GM12878 (cell line): ENCODE measurements around the gene GNG13. TPM values are rescaled to one million over a fixed set of nuclear protein-coding genes. Genes with fewer than 3 reads are reported as not detected.

Source experiments
- ATAC-seq: fragments of 200-7000 bp; cut with Tn5 transposase; 3 replicates; pipeline ENCODE4 v1.9.1; 2020; ENCODE audit warnings: mild to moderate bottlenecking, moderate library complexity
- BruUV-seq: library from RNA; stranded (reverse); fragments of 400-500 nt; replicated peaks from 2 replicates; lab custom pipeline; 2021; lab: Mats Ljungman, UMichigan
- CTCF ChIA-PET: fragments of 300-600 bp; sonication (Branson Sonifier 250); formaldehyde crosslinking; extraction: SDS; loops from one replicate; lab custom pipeline; 2021; ENCODE audit warnings: inconsistent platforms; lab: Yijun Ruan, JAX
- POLR2A ChIA-PET: fragments of 350-600 bp; formaldehyde crosslinking; extraction: SDS; loops from one replicate; lab custom pipeline; 2021; ENCODE audit warnings: inconsistent platforms; lab: Charles Lee
- RAD21 ChIA-PET: fragments of 300-600 bp; sonication (Branson Sonifier 250); formaldehyde crosslinking; loops from one replicate; lab custom pipeline; 2023; ENCODE audit warnings: antibody characterized with exemption; ENCODE audit not compliant: unreplicated experiment; lab: Charles Lee
- SMC1A ChIA-PET: fragments of 300-600 bp; sonication (Branson Sonifier 250); formaldehyde crosslinking; loops from one replicate; lab custom pipeline; 2023; ENCODE audit not compliant: unreplicated experiment, uncharacterized antibody; lab: Charles Lee
- DNase-seq: peaks from one replicate; pipeline ENCODE4 v3.0.0-alpha.2; 2011; ENCODE audit warnings: low read depth, low spot score
- FAIRE-seq: peaks from 3 replicates; lab custom pipeline; 2011; peaks lifted over from hg19 to GRCh38; lab: Jason Lieb, UNC
- H2AFZ ChIP-seq: 2 replicates; pipeline ENCODE4 v1.6.0; 2011; ENCODE audit warnings: low read depth, low read length, control low read depth; ENCODE audit not compliant: control insufficient read depth
- H3K27ac ChIP-seq: 2 replicates; pipeline ENCODE4 v1.5.1; 2011; ENCODE audit warnings: control low read depth; ENCODE audit not compliant: control insufficient read depth, insufficient read depth
- H3K27me3 ChIP-seq, 2 experiments: replicated peaks in 1 of 2; 2 replicates each; pipeline versions ENCODE4 v1.6.0 to v1.6.1; 2011; ENCODE audit warnings: low read length in 1 of 2; ENCODE audit not compliant: control insufficient read depth in 2 of 2, insufficient read depth in 2 of 2
- H3K36me3 ChIP-seq, 2 experiments: 2 replicates each; pipeline ENCODE4 v1.5.1; 2011; ENCODE audit warnings: low read length in 1 of 2; ENCODE audit not compliant: control insufficient read depth in 2 of 2, insufficient read depth in 2 of 2
- H3K4me1 ChIP-seq: 2 replicates; pipeline ENCODE4 v1.6.1; 2011; ENCODE audit warnings: mild to moderate bottlenecking, low read length, moderate library complexity, mixed read lengths; ENCODE audit not compliant: control insufficient read depth, insufficient read depth
- H3K4me2 ChIP-seq: 2 replicates; pipeline ENCODE4 v1.6.0; 2011; ENCODE audit warnings: control low read depth; ENCODE audit not compliant: control insufficient read depth, insufficient read depth
- H3K4me3 ChIP-seq: fragments of 200-600 bp; sonication (generic); 2 replicates; pipeline ENCODE4 v1.5.1; 2016
- H3K79me2 ChIP-seq: 2 replicates; pipeline ENCODE4 v1.6.0; 2011; ENCODE audit warnings: low read length; ENCODE audit not compliant: control insufficient read depth, insufficient read depth
- H3K9ac ChIP-seq: 2 replicates; pipeline ENCODE4 v1.8.0; 2011; ENCODE audit warnings: low read length, control low read depth, mixed read lengths; ENCODE audit not compliant: control insufficient read depth, insufficient read depth
- H3K9me3 ChIP-seq: replicated peaks from 3 replicates; pipeline ENCODE4 v1.5.1; 2011; ENCODE audit warnings: mild to moderate bottlenecking, low read length; ENCODE audit not compliant: control insufficient read depth, insufficient read depth
- H4K20me1 ChIP-seq: 2 replicates; pipeline ENCODE4 v1.6.0; 2011; ENCODE audit not compliant: control insufficient read depth, insufficient read depth
- BMI1 ChIP-seq: fragments of 450-650 bp; IDR thresholded peaks from 2 replicates; pipeline ENCODE4 v1.6.1; 2016; ENCODE audit warnings: mild to moderate bottlenecking, moderate library complexity, borderline replicate concordance
- BRCA1 ChIP-seq: IDR thresholded peaks from 2 replicates; pipeline ENCODE4 v1.6.1; 2011; ENCODE audit warnings: low read depth, low read length, improper control_type of control experiment
- CREB1 ChIP-seq: IDR thresholded peaks from 2 replicates; pipeline ENCODE4 v1.6.1; 2012; ENCODE audit warnings: low read depth, mild to moderate bottlenecking, inconsistent platforms
- EP300 ChIP-seq, 2 experiments: fragments of 150-350 bp in 1 of 2; IDR thresholded peaks; 2 replicates each; pipeline ENCODE4 v1.6.1; 2011 to 2012; ENCODE audit warnings: low read depth in 2 of 2, low read length in 2 of 2, borderline replicate concordance in 1 of 2, improper control_type of control experiment in 1 of 2, inconsistent platforms in 1 of 2; ENCODE audit not compliant: control insufficient read depth in 1 of 2
- GATAD2B ChIP-seq: fragments of 450-650 bp; conservative IDR thresholded peaks from 2 replicates; pipeline ENCODE4 v1.6.1; 2017; ENCODE audit warnings: low read depth, mild to moderate bottlenecking, moderate library complexity
- JUNB ChIP-seq: IDR thresholded peaks from 2 replicates; pipeline ENCODE4 v1.6.1; 2016; ENCODE audit warnings: antibody characterized with exemption, mild to moderate bottlenecking
- KLF5 ChIP-seq: fragments of 450-650 bp; IDR thresholded peaks from 2 replicates; pipeline ENCODE4 v1.6.1; 2014; ENCODE audit warnings: mild to moderate bottlenecking; ENCODE audit not compliant: partially characterized antibody
- NR2F1 ChIP-seq: fragments of 450-650 bp; conservative IDR thresholded peaks from 2 replicates; pipeline ENCODE4 v1.6.1; 2017; ENCODE audit warnings: mild to moderate bottlenecking
- RAD21 ChIP-seq: IDR thresholded peaks from 2 replicates; pipeline ENCODE4 v1.6.1; 2011; ENCODE audit warnings: mild to moderate bottlenecking, low read depth, low read length, moderate library complexity; ENCODE audit not compliant: insufficient read depth
- WRNIP1 ChIP-seq: IDR thresholded peaks from 2 replicates; pipeline ENCODE4 v1.6.1; 2011; ENCODE audit warnings: low read depth, low read length, improper control_type of control experiment, borderline replicate concordance
- YY1 ChIP-seq: IDR thresholded peaks from 2 replicates; pipeline ENCODE4 v1.6.1; 2011; ENCODE audit warnings: low read depth, mild to moderate bottlenecking, low read length
- ZNF384 ChIP-seq: IDR thresholded peaks from 2 replicates; pipeline ENCODE4 v1.6.1; 2012; ENCODE audit warnings: low read depth, mild to moderate bottlenecking, low read length, improper control_type of control experiment, borderline replicate concordance
- WGBS: methylation state at CpG from one replicate; pipeline ENCODE4 v1.1.6; 2016; ENCODE audit warnings: low lambda C conversion rate; ENCODE audit not compliant: insufficient replicate concordance, insufficient coverage; ENCODE audit errors: missing lambda C conversion rate; 5-methylcytosine and 5-hydroxymethylcytosine counted together
- in situ Hi-C: fragments of 300-500 bp; cut with MboI; formaldehyde crosslinking; loops from 9 replicates; pipeline ENCODE4 v1.14.3; 2018; ENCODE audit warnings: mixed read lengths
- intact Hi-C: fragments of 100-400 bp; cut with micrococcal nuclease; formaldehyde crosslinking; loops from one replicate; pipeline ENCODE4 v1.14.2; 2022; ENCODE audit not compliant: unreplicated experiment
- polyA plus RNA-seq, 11 experiments: library from polyadenylated mRNA; depleted of rRNA in 4 of 11; unstranded in 6 of 11; stranded (reverse) in 5 of 11; fragments of >200 nt; fragmentation: Nextera tagmentation in 4 of 11; fragmentation: Illumina TruSeq in 1 of 11; extraction: Ambion mirVana in 4 of 11; extraction: Trizol in 1 of 11; gene quantifications; 1 replicate in 1 of 11; 2 replicates in 10 of 11; pipeline versions ENCODE4 v1.2.1 to v1.2.3, GENCODE V29; 2011 to 2016; ENCODE audit warnings: inconsistent platforms in 2 of 11, missing spikeins in 2 of 11, low read depth in 1 of 11
- total RNA-seq, 4 experiments: library from RNA; depleted of rRNA in 3 of 4; stranded (reverse); fragments of >200 nt in 3 of 4; fragmentation: Illumina TruSeq in 1 of 4; extraction: Trizol in 1 of 4; gene quantifications; 2 replicates each; pipeline versions ENCODE4 v1.2.1 to v1.2.3, GENCODE V29; 2013 to 2021

GNG13 gene
- total and polyA plus RNA-seq, 10 of the 15 experiments (the other 5 are each of a cell fraction or from before 2014, with no cell fraction given), result not detected

DNA sequence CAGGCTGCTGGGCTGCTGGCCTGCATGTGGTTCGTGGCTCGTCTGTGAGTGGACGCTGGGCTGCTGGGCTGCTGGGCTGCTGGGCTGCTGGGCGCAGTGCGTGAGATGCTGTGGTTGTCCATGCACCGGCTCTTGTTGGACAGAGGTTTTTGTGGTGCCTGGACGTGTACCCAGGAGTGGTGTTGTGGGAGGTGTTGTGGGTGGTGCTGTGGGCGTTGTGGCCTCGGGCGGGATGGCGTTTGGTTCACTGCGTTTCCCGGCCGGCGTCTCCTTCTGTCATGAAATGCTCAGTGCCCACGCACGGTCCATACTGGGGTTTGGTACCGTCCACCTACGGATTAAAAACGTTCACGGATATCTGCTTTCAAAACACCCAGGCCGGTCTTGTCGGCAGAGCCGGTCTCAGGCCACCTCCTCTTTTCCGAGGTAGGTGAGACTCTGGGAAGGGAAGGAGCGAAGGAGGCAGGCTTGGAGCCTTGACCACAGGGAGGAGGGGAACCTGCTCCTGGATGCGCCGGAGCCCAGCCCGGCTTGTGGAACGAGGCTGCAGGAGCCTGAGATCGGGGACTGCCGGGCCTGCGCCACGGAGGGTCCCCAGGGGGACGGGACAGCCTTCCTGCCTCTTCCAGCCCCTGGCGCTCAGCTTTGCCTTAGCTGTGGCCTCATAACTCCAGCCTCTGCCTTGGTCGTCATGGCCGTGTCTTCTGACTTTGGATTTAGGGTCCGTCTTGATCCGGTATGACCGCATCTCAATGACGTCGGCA is 29.8 kb upstream of the GNG13 start:
- Histone ChIP-seq H4K20me1 (no peaks in the 10 kb centered on the region), H2AFZ (no peak overlapping the region), H3K4me3 (no peak overlapping the region), H3K4me2 (no peak overlapping the region), H3K79me2 (no peaks in the 10 kb centered on the region), H3K4me1 (no peaks in the 10 kb centered on the region), H3K27ac (no peak overlapping the region), H3K27me3 (no peaks in the 10 kb centered on the region), H3K9ac (no peak overlapping the region), H3K36me3 (no peaks in the 10 kb centered on the region), H3K9me3 (no peaks in the 10 kb centered on the region; the same call in 2 of the 3 replicates)
- 71% methylated on average over 43 of the region's 43 CpGs for WGBS
- ChIA-PET CTCF (no interaction called here), POLR2A (no interaction called here), RAD21 (no interaction called here), SMC1A (no interaction called here)
- FAIRE-seq (no peak), ATAC-seq (no peak), DNase-seq (no peak)
- in situ Hi-C loops (no loop called here), intact Hi-C loops (no loop called here)
- TF ChIP-seq BRCA1 (no peak), RAD21 (no peak), YY1 (no peak), GATAD2B (no peak), CREB1 (no peak), WRNIP1 (no peak), EP300 (IDR thresholded peaks at IDR 0.05; ENCODE audit: borderline replicate concordance in 1 of 2, control insufficient read depth in 1 of 2, low read depth in 2 of 2, low read length in 2 of 2) (no peak), KLF5 (no peak), ZNF384 (no peak), BMI1 (no peak), JUNB (no peak), NR2F1 (no peak)
- BruUV-seq, result no TSS peak
